ENCODE results near the gene TTC28.
"Not testable (repeated sequence)": the region's sequence is repeated elsewhere in the genome, so short reads cannot be mapped to it uniquely, and the experiment has no call there.

TTC28 gene

GRCh38 chr22:28600546-28601143 lies 79.0 kb downstream of the TTC28 start:
- DNase-seq: peak; percentile 60

- DNase-seq: no peak
Measured at GRCh38 chr22:28599693-28600092, 79.9 kb downstream of the TTC28 start.

- DNase-seq: no peak
Measured at GRCh38 chr22:28597665-28598064, 82.0 kb downstream of the TTC28 start.

- DNase-seq: peak; percentile 69
Measured at GRCh38 chr22:28594797-28595462, 84.7 kb downstream of the TTC28 start.

- DNase-seq: no peak
Measured at GRCh38 chr22:28594076-28594796, 85.4 kb downstream of the TTC28 start.

DNA sequence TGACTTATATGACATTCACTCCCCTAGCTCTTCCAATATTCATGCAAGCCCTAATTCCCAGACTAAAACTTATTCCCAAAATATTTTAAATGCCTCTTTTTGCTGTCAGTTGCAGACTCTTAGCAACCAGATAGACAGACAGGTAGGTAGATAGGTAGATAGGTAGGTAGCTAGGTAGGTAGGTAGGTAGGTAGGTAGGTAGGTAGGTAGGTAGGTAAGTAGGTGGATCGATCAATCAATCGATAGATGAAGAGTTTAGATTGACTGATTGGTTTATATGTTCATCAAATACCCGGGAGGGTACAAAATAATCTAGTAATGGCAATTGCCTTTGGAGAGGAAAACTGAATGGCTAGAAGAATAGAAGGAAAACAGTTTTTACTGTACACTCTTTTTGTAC lies 86.3 kb downstream of the TTC28 start:
- no peak for DNase-seq

GRCh38 chr22:28589102-28589750 lies 90.4 kb downstream of the TTC28 start:
- DNase-seq: no peak

DNA sequence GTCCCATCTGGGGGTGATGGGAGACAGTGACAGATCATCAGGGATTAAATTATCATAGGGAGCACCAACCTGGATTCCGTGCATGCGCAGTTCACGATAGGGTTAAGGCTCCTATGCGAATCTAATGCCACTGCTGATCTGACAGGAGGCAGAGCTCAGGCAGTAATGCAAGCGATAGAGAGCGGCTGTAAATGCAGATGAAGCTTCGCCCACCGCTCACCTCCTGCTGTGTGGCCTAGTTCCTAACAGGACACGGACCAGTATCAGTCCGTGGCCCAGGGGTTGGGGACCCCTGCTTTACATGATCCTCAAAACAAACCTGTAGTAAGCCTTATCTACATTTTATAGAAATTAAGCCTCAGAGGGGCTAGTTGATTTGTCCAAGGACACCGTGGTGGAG lies 94.3 kb downstream of the TTC28 start:
- DNase-seq: no peak

DNA sequence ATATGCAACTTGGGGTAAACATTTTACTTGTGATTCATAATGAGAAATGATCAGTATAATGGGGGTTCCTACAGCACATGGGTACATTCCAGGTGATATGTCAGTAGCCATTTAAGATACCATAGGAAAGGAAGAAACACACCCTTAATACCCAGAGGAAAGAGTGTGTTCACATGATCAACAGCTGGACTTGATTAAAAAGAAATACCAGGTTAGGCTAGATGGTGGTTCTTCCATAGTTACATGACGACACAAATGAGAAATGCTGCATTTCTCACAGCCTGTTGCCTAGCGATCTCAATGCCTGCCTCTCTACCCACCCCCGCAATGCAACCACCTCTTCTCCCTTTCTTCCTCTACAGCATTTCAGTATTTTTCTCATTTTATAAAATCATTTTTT lies 96.8 kb downstream of the TTC28 start:
- peak; percentile 69 for DNase-seq

DNA sequence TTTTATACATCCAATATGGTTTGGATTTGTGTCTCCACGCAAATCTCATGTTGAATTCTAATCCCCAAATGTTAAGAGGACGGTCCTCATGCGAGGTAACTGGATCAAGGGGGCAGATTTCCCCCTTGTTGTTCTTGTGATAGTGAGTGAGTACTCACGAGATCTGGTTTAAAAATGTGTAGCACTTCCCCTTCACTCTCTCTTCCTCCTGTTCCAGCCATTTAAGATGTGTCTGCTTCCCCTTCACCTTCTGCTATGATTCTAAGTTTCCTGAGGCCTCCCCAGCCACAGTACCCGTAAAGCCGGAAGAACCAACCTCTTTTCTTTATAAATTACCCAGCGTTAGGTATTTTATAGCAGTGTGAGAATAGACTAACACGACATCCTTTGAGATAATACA lies 98.6 kb downstream of the TTC28 start:
- DNase-seq: no peak

DNA sequence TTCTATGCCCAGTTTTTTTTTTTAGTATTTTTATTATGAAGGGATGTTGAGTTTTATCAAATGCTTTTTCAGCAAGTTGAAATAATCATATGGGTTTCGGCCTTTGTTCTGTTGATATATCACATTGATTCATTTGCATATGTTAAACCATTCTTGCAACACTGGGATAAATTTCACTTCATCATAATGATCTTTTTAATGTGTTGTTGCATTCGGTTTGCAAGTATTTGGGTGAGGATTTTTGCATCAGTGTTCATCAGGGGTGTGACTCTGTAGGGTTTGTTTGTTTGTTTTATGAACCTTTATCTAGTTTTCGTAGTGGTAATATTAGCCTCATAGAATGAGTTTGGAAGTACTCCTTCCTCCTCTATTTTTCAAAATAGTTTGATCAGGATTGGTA lies 103.5 kb downstream of the TTC28 start:
- DNase-seq: no peak

- no peak for DNase-seq
Measured at GRCh38 chr22:28574159-28574788, 105.4 kb downstream of the TTC28 start.

DNA sequence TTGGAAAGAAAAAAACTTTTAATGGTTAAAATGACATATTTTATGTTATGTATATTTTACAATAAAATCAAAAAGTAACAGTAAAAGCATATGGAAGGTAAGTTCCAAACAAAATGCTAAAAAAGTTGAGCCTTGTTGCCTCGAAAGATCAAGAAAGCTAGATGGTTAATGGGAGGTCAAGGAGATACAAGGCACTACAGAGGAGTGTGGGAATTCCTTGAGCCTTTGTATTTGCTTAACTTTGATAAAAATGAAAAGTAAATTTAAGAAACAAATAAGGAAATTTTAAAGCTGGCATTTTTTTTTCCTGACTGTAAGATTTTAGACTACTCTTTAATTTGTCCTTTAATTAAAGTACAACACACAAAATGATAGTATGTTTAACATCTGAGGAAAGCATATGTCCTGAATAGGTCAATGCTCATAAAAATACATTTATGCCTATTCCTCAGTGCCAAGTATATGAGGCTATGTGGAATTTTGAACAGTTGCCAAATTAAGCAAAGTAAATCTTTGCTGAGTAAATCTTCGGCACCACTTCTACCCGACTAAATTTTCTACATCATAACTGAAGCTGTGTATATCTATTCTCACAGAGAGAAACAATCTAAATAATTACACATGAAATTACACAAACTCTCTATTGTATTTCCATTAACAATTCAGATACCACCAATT lies 108.8 kb downstream of the TTC28 start:
- peak; percentile 12 for DNase-seq

DNA sequence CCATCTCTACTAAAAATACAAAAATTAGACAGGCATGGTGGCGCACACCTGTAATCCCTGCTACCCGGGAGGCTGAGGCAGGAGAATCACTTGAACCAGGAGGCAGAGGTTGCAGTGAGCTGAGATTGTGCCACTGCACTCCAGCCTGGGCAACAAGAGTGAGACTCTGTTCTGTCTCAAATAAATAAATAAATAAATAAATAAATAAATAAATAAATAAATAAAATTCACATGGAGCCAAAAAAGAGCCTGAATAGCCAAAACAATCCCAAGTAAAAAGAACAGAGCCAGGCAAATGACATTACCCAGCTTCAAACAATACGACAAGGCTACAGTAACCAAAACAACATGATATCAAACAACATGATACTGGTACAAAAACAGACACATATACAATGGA lies 110.7 kb downstream of the TTC28 start:
- not testable (repeated sequence) for DNase-seq

DNA sequence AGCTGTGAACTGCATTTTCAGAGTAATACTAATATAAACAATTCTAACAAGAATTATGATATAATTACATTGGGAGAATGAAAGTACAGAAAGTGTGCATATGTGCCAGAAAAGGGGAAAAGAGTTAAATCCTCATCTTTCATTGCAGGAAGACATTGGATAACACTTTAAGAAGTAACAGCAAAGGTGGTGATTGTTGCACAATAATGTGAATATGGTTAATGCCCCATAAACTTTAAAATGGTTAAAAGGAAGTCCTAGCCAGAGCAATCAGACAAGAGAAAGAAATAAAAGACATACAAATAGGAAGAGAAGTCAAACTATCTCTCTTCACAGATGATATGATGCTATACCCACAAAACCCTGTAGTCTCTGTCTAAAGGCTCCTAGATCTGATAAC lies 111.5 kb downstream of the TTC28 start:
- no peak for DNase-seq

DNA sequence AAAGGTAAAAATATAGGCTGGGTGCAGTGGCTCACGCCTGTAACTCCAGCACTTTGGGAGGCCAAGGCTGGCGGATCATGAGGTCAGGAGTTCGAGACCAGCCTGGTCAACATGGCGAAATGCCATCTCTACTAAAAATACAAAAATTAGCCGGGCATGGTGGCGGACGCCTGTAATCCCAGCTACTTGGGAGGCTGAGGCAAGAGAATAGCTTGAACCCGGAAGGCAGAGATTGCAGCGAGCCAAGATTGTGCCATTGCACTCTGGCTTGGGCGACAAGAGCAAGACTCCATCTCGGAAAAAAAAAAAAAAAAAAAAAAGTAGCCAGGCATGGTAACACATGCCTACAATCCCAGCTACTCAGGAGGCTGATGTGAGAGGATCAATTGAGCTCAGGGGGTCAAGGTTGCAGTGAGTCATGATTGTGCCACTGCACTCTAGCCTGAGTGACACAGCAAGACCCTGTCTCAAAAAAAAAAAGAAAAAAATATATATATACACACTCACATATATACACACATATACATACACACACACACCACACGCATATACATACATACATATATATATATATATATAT lies 112.6 kb downstream of the TTC28 start:
- not testable (repeated sequence) for DNase-seq

DNA sequence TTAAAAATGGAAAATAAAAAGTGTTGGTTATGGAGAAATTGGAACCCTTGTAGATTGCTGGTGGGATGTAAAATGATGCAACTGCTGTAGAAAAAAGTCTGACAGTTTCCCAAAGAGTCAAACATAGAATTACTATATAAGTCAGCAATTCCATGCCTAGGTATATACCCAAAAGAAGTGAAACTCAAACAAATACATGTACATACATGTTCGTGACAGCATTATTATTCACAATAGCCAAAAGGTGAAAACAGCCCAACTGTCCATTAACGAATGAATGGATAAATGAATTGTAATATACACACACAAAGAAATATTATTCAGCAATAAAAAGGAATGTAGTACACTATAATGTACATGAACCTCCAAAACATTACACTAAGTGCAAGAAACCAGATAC lies 116.0 kb downstream of the TTC28 start:
- no peak for DNase-seq

- DNase-seq: no peak
Measured at GRCh38 chr22:28562324-28562723, 117.3 kb downstream of the TTC28 start.

DNA sequence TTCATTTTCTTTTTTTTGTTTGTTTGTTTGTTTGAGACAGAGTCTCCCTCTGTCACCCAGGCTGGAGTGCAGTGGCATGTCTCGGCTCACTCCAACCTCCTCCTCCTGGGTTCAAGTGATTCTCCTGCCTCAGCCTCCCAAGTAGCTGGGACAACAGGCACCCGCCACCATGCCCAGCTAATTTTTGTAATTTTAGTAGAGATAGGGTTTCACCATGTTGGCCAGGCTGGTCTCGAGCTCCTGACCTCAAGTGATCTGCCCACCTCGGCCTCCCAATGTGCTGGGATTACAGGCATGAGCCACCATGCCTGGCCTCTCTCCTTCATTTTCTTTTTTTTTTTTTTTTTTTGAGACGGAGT lies 118.9 kb downstream of the TTC28 start:
- not testable (repeated sequence) for DNase-seq

DNA sequence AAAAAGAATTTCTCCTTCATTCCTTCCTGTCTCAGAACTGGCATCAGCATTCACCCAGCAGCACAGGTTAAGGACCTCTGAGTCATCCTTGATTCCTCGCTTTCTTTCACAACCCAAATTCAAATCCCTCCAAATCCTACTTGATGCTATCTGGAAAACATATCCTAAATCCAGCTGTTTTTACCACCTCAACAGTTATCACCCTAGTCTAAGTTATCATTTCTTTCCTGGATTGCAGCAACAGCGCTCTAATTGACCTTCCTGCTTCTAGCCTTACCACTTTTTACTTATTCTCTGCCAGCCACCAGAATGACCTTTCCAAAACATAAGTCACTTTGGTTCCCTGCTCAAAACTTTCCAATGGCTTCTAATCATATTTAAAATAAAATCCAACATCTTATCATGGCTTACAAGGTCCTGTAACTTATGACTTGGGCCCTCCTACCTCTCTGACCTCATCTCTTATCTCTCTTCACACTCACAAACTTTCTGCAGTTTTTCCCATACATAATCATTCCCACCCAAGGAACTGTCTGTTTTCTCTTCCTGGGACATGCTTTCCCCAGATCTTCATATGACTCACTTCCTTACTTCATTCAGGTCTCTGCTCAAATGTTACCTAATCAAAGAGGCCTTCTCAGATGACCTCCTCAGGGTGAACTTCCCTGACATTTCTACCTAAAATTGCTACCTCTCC lies 119.4 kb downstream of the TTC28 start:
- DNase-seq: peak; percentile 70

DNA sequence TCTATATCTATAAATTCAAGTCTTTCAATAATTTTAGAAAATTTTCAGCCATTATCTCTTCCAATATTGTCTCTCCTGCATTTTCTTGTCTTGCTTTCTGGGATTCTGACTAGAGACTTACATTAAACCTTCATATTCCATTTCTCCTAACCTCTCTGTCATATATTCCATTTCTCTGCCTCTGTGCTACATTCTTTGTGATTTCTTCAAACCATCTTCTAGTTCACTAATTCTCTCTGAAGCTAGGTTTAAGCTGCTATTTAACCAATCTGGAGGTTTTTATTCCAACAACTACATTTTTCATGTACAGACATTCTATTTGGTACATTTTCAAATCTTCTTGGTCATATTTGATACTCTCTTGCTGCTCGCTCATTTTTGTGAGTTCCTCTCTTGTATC lies 122.5 kb downstream of the TTC28 start:
- no peak for DNase-seq
